Measurements from ENCODE around the gene LAMTOR4. TPM values are rescaled to one million over a fixed set of nuclear protein-coding genes. Genes with fewer than 3 reads are reported as not detected.

Gene LAMTOR4
- total RNA-seq (ENCODE audit: insufficient read depth, low replicate concordance), result 14.4 TPM

- peak; percentile 100 for DNase-seq (ENCODE audit: low spot score)
Measured at GRCh38 chr7:100148559-100149328, at the start of gene LAMTOR4. TSS of gene LAMTOR4 (plus strand) at chr7:100148918. CDS start at chr7:100148973, 55 bp downstream.

GRCh38 chr7:100099452-100099851, 49.3 kb upstream of the LAMTOR4 start:
- DNase-seq (ENCODE audit: low spot score), result no peak

- DNase-seq (ENCODE audit: low spot score), result peak; percentile 97
Measured at GRCh38 chr7:100100420-100101015, 48.2 kb upstream of the LAMTOR4 start.

GRCh38 chr7:100101016-100101862, 47.5 kb upstream of the LAMTOR4 start, which contains the start of the genes AP4M1 and MCM7:
TSS of gene AP4M1 (plus strand) at chr7:100101643. CDS start at chr7:100101715, 72 bp downstream.
TSS of gene MCM7 (minus strand) at chr7:100101397. CDS start at chr7:100101294, 103 bp downstream.
- DNase-seq (ENCODE audit: low spot score), result peak; percentile 100

- DNase-seq (ENCODE audit: low spot score), result no peak
Measured at GRCh38 chr7:100102950-100103840, 45.5 kb upstream of the LAMTOR4 start.

- no peak for DNase-seq (ENCODE audit: low spot score)
Measured at GRCh38 chr7:100105534-100105933, 43.2 kb upstream of the LAMTOR4 start.

GRCh38 chr7:100106633-100107032, 42.1 kb upstream of the LAMTOR4 start:
- DNase-seq (ENCODE audit: low spot score), result no peak

GRCh38 chr7:100107125-100107737, 41.5 kb upstream of the LAMTOR4 start:
- DNase-seq (ENCODE audit: low spot score), result no peak

- DNase-seq (ENCODE audit: low spot score), result no peak
Measured at GRCh38 chr7:100107890-100108289, 40.8 kb upstream of the LAMTOR4 start.

- no peak for DNase-seq (ENCODE audit: low spot score)
Measured at GRCh38 chr7:100109521-100110163, 39.1 kb upstream of the LAMTOR4 start.

GRCh38 chr7:100111156-100111555, 37.6 kb upstream of the LAMTOR4 start:
- no peak for DNase-seq (ENCODE audit: low spot score)

- no peak for DNase-seq (ENCODE audit: low spot score)
Measured at GRCh38 chr7:100111914-100112313, 36.8 kb upstream of the LAMTOR4 start.

GRCh38 chr7:100115026-100115425, 33.7 kb upstream of the LAMTOR4 start:
- no peak for DNase-seq (ENCODE audit: low spot score)

GRCh38 chr7:100118388-100119071, 30.2 kb upstream of the LAMTOR4 start:
- no peak for DNase-seq (ENCODE audit: low spot score)

GRCh38 chr7:100119072-100119969, 29.4 kb upstream of the LAMTOR4 start, which contains the start of the genes CNPY4 and TAF6:
TSS of gene CNPY4 (plus strand) at chr7:100119634. CDS start at chr7:100119745, 111 bp downstream.
TSS of gene TAF6 (minus strand) at chr7:100119358. CDS start at chr7:100114209, 5,149 bp downstream.
- peak; percentile 98 for DNase-seq (ENCODE audit: low spot score)

GRCh38 chr7:100119970-100120732, 28.6 kb upstream of the LAMTOR4 start:
- peak; percentile 84 for DNase-seq (ENCODE audit: low spot score)

GRCh38 chr7:100120733-100121036, 28.0 kb upstream of the LAMTOR4 start:
- no peak for DNase-seq (ENCODE audit: low spot score)
